ENCODE data around the gene COL4A4.
A peak's percentile ranks its signal among the peaks of the same experiment; 100 is the strongest.

- TF ChIP-seq CTCF (IDR thresholded peaks at IDR 0.05; ENCODE audit: insufficient read depth, low read length, poor library complexity, severe bottlenecking) (peak; percentile 70), EZH2phosphoT487 (conservative IDR thresholded peaks at IDR 0.05; ENCODE audit: low read length) (no peak)
Observed at GRCh38 chr2:226984750-226985582, 179.0 kb downstream of the COL4A4 start.

Measured in SU-DHL-6 (cell line).